HFF-Myc (cell line): ENCODE results near the gene WNT8A.

ENCODE experiments used
- DNase-seq: peaks from one replicate; pipeline ENCODE4 v3.0.0-alpha.2; 2011; ENCODE audit warnings: low read depth; ENCODE audit errors: extremely low read depth
- H3K4me3 ChIP-seq: replicated peaks from 2 replicates; pipeline ENCODE4 v1.5.1; 2011; ENCODE audit warnings: low read depth, mild to moderate bottlenecking, control low read depth, low read length
- CTCF ChIP-seq: IDR thresholded peaks from 2 replicates; pipeline ENCODE4 v1.5.1; 2012; ENCODE audit warnings: mild to moderate bottlenecking, low read depth, low read length, control low read depth; ENCODE audit errors: missing control alignments

WNT8A gene

DNA sequence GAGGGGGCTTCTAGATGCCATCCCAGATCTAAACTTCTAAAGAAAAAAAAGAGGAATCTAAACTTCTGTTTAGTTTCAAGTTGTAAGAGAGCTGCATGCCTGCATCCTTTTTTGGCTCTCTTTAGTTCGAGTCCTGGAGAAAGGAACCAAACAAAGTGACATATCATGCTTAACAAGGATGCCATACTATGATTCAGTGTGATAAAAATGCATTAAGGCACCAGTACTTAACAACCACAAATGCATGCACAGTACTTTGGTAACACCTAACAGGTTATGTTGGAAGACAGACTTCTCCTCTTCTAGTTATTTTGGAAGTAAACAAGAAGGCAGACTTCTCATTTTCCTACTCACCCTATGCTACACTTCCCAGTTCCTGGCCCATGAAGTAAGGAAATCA lies 28.1 kb downstream of the WNT8A start:
- no peak for TF ChIP-seq CTCF
- no peak overlapping the region for H3K4me3 ChIP-seq
- peak; percentile 3 for DNase-seq

DNA sequence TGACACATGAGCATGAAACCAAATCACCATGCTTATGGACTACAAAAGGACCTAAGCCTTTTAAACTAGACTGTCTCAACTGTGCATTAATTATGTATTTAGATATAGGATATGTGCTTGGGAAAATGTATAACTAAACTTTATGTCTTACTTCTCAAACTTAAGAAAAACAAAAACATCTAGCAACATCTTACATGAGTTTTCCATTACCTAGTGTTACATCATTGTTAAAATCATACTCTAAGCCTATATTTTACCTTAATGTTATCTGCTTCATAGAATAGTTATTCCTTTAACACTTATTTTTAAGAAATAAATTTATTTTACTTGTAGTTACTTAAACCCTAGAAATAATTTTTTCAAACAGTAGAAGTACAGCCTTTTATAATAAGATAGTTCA lies 31.4 kb downstream of the WNT8A start:
- DNase-seq = no peak
- no peak overlapping the region for H3K4me3 ChIP-seq
- TF ChIP-seq CTCF = no peak

DNA sequence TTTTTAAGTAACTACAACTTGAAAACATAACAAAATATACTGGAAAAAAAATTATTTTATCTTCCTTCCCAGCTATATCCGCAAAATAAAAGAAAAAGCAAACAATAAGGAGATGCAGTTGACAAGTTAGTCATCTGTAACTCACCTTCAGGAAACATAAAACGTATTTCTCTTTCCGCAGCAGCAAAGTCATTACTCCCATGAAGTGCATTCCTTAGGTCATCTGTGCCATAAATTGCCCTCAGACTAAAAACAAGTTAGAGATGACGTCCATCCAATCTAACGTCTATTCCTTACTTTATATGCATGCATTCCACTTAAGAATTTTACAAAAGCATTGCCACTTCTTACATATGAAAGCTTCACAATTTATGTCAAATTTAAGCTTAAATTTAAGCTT lies 44.5 kb downstream of the WNT8A start:
- TF ChIP-seq CTCF = no peak
- no peak for DNase-seq
- no peak overlapping the region for H3K4me3 ChIP-seq

GRCh38 chr5:138129347-138129746 lies 45.5 kb downstream of the WNT8A start:
- no peak for DNase-seq
- TF ChIP-seq CTCF = no peak
- no peak overlapping the region for H3K4me3 ChIP-seq

GRCh38 chr5:138132543-138132942 lies 48.7 kb downstream of the WNT8A start:
- TF ChIP-seq CTCF = no peak
- DNase-seq = no peak
- H3K4me3 ChIP-seq = no peak overlapping the region

- no peak for DNase-seq
- H3K4me3 ChIP-seq = peak within 1 kb of the TSS; percentile 48
- TF ChIP-seq CTCF = no peak
Observed at GRCh38 chr5:138138949-138139780, 55.3 kb downstream of the WNT8A start, which contains the start of gene NME5. TSS of gene NME5 (minus strand) at chr5:138139428. CDS start at chr5:138138780, 648 bp downstream.

DNA sequence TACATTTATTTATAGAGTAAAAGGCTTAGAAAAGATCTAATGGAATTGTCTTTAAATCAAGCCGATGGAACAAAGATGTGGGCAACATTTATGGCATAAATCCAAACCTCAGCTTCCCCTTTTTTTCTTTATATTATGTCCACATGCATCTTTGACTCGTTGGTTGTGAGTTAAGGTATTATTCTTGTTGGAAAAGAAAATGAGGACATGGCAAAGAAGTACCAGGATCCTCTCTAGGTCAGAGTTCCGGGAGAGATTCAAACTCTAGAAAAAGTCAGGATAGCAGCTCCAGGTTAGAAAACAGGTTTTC lies 55.9 kb downstream of the WNT8A start:
- TF ChIP-seq CTCF = no peak
- no peak overlapping the region for H3K4me3 ChIP-seq
- DNase-seq = no peak
